Measurements from ENCODE around the gene HELT. TPM values are rescaled to one million over a fixed set of nuclear protein-coding genes. Genes with fewer than 3 reads are reported as not detected.

The HELT gene
- total RNA-seq, 4 donors from 2014 or later, result not detected

DNA sequence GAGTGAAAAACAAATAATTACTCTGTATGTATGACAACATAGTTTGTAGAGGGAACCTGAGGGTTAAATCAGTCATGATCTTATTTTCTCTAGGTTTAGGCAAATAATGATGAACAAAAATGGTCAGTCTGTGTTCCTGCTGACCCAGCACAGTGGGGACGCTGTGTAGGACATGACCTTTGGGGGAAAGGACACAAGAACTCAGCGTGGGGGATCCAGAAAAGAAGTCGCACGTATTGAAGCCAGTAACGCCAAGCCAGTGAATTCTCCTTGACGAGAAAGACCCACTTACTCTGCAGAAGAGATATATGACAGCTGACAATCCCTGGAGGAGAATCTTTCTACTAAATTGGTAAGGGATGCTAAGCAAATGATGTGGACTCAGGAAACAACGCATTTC lies 36.6 kb downstream of the HELT start:
- TF ChIP-seq CTCF (IDR thresholded peaks at IDR 0.05; ENCODE audit: low read depth), result no peak

GRCh38 chr4:185061610-185062009 lies 43.3 kb downstream of the HELT start:
- TF ChIP-seq CTCF (IDR thresholded peaks at IDR 0.05; ENCODE audit: low read depth), result no peak

GRCh38 chr4:185062606-185063005 lies 44.3 kb downstream of the HELT start:
- no peak for TF ChIP-seq CTCF (IDR thresholded peaks at IDR 0.05; ENCODE audit: low read depth)

DNA sequence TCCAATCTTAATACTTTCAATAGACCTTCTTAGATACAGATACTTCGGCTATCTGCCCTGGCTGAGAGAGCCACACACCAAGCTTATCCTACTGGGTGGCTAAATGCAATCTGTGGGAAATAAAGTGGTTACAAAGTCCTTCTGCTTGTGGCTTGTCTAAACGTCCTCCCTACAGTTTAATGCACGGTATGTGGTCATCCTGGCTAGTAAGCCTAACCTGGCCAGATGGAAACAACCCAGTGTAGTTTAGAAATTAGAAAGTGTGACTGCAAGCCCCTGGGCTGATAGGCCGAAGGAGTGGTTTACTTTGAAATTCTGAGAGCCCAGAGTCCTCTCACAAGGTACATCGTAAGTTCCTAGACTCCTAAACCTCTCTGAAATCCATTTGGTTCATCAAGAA lies 47.9 kb downstream of the HELT start:
- TF ChIP-seq CTCF (IDR thresholded peaks at IDR 0.05; ENCODE audit: low read depth), result no peak

DNA sequence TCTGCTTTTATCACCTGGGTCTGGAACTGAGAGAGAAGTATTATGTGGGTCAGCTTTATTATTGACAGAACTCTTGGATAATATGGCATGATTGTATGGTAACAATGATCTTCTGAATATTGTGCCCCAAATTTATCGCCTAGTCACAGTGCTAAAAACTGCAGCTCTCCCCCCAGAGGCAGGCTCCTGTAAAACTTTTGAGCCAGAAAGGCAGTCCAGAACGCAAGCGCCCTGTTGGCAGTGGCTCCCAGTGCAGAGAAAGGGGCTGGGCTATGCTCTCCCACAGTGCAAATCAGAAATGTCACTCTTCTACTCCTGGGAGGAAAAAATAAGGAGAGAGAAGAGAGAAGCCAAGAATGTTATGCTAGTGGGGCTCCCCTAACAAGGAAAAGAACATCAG lies 50.5 kb downstream of the HELT start:
- no peak for TF ChIP-seq CTCF (IDR thresholded peaks at IDR 0.05; ENCODE audit: low read depth)

Other genes starting within 250 kb of the HELT start
- gene ACSL1, start 192.5 kb upstream of the HELT start, total RNA-seq, result 1,000 to 10,000 TPM in 2 of 4 donors, 100 to 1,000 TPM in 2; 656 to 1,818 (median 1,286) TPM
- gene SLC25A4, start 124.8 kb downstream of the HELT start, total RNA-seq, result 10 to 100 TPM in 3 of 4 donors, 1 to 10 TPM in 1; 9.5 to 26.8 (median 18.2) TPM
- gene CFAP97, start 185.5 kb downstream of the HELT start, total RNA-seq, result 10 to 100 TPM; 27.5 to 60.0 (median 34.9) TPM
- gene SNX25, start 191.1 kb downstream of the HELT start, total RNA-seq, result 10 to 100 TPM; 10.2 to 24.1 (median 14.0) TPM